AG04449 (cell line): ENCODE measurements around the gene DNM3.
A peak's percentile ranks its signal among the peaks of the same experiment; 100 is the strongest.

ENCODE experiments used
- CTCF ChIA-PET: fragments of 350-600 bp; formaldehyde crosslinking; extraction: SDS; loops from one replicate; lab custom pipeline; 2021; ENCODE audit warnings: antibody characterized with exemption; lab: Yijun Ruan, JAX
- POLR2A ChIA-PET: fragments of 400-600, 350-600 bp; formaldehyde crosslinking; extraction: SDS; loops from one replicate; lab custom pipeline; 2020; ENCODE audit warnings: antibody characterized with exemption, inconsistent platforms; lab: Yijun Ruan, JAX
- DNase-seq: peaks from one replicate; pipeline ENCODE4 v3.0.0-alpha.2; 2010; ENCODE audit warnings: low read depth, low spot score
- H3K4me3 ChIP-seq: 2 replicates; pipeline ENCODE4 v1.5.1; 2011; ENCODE audit warnings: low read depth, mild to moderate bottlenecking, control low read depth, low read length
- TF ChIP-seq, protein P1 (sequence below): IDR thresholded peaks from one replicate; pipeline ENCODE4 v1.5.1; 2011; ENCODE audit warnings: mild to moderate bottlenecking, moderate library complexity, low read length, control low read depth, inconsistent platforms; ENCODE audit not compliant: insufficient read depth; ENCODE audit errors: missing control alignments

DNM3 gene

DNA sequence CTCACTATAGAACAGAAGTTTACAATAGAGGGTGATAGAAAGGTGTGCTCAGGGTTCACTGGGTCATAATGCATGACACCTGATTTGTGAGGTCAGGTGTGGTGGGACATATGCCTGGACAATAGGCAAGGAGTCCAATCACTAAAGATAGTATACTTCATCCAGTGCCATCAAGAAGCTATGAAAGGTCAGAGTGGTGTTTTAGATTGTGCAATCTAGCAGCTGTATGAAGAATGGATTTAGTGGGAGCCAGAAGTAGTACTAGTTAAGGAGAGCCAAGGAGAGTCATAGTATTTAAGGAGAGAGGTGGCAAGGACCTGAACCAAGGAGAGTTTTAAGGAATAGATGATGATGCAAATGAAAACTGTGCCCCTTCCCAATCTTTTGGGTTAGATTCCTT lies 498.5 kb downstream of the DNM3 start:
- CTCF ChIA-PET: interaction anchor here (1.2 to 1.3 kb wide), 2 partner anchors 53 to 60 kb away, joined by 3 to 5 read pairs; no protein-coding TSS in a partner anchor
- POLR2A ChIA-PET: no interaction called here
- no peak overlapping the region for H3K4me3 ChIP-seq
- no peak for DNase-seq
- TF ChIP-seq, protein P1, sequence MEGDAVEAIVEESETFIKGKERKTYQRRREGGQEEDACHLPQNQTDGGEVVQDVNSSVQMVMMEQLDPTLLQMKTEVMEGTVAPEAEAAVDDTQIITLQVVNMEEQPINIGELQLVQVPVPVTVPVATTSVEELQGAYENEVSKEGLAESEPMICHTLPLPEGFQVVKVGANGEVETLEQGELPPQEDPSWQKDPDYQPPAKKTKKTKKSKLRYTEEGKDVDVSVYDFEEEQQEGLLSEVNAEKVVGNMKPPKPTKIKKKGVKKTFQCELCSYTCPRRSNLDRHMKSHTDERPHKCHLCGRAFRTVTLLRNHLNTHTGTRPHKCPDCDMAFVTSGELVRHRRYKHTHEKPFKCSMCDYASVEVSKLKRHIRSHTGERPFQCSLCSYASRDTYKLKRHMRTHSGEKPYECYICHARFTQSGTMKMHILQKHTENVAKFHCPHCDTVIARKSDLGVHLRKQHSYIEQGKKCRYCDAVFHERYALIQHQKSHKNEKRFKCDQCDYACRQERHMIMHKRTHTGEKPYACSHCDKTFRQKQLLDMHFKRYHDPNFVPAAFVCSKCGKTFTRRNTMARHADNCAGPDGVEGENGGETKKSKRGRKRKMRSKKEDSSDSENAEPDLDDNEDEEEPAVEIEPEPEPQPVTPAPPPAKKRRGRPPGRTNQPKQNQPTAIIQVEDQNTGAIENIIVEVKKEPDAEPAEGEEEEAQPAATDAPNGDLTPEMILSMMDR: no peak

DNA sequence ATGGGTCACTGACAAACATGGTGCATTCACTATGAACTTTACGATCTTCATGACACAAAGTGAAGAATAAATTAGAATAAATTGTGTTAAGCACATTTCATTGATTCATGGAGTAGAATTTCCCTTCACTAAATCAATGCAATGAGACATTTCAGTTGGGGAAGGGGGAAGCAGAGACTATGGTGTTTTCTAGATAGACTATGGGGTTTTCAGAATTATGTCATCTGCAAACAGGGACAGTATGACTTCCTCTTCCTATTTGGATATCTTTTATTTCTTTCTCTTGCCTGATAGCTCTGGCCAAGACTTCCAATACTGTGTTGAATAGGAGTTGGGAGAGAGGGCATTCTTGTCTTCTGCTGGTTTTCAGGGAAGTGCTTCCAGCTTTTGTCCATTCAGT lies 499.2 kb downstream of the DNM3 start:
- TF ChIP-seq, protein P1: no peak
- H3K4me3 ChIP-seq: no peak overlapping the region
- ChIA-PET POLR2A (no interaction called here), CTCF (interaction anchor here (1.2 to 1.3 kb wide), 2 partner anchors 52 to 60 kb away, joined by 3 to 5 read pairs; no protein-coding TSS in a partner anchor)
- DNase-seq: no peak

DNA sequence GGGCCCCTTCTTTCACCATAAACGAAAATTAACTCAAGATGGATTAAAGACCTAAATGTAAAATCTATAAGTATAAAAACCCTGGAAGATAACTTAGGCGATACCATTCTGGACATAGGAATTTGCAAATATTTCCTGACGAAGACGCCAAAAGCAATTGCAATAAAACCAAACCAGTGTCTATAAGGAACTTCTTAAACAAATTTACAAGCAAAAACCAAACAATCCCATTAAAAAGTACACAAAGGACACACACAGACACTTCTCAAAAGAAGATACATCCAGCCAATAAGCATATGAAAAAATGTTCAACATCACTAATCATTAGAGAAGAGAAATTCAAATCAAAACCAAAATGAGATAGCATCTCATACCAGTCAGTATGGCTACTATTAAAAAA lies 500.4 kb downstream of the DNM3 start:
- no peak for DNase-seq
- ChIA-PET POLR2A (no interaction called here), CTCF (no interaction called here)
- H3K4me3 ChIP-seq: no peak overlapping the region
- TF ChIP-seq, protein P1: no peak

DNA sequence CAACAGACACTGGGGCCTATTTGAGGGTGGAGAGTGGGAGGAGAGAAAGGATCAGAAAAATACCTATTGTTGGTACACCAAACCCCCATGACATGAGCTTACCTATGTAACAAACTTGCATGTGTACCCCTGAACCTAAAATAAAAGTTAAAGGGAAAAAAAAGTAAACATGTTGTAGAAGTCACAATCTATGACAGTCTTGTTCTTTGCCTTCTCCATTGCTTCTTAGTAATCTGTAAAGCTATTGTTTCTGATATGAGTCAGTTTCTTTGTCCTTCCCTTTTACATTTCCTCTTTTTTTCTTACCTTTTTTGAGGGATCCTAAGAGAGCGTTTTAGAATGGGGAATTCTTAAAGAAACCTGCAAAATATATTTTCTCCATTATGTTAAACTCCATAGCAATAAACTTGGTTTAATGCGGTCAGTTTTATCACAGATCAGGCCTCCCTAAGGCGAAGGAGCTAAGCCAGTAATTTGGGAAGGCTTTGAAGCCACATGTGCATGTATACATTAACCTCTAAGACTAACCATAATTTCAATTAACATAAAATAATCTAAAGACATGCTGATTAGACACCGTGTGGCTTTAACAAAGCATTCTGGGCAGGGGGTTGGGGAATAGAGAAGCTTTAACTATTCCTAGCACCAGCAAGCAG lies 501.4 kb downstream of the DNM3 start:
- no peak overlapping the region for H3K4me3 ChIP-seq
- DNase-seq: no peak
- TF ChIP-seq, protein P1: no peak
- CTCF ChIA-PET: interaction anchor here (0.9 to 1.7 kb wide), 5 partner anchors 10 to 340 kb away, joined by 3 to 5 read pairs (median 3); no protein-coding TSS in a partner anchor
- POLR2A ChIA-PET: interaction anchor here (1.8 to 2.3 kb wide), 2 partner anchors 16 to 198 kb away, joined by 8 read pairs; no protein-coding TSS in a partner anchor

DNA sequence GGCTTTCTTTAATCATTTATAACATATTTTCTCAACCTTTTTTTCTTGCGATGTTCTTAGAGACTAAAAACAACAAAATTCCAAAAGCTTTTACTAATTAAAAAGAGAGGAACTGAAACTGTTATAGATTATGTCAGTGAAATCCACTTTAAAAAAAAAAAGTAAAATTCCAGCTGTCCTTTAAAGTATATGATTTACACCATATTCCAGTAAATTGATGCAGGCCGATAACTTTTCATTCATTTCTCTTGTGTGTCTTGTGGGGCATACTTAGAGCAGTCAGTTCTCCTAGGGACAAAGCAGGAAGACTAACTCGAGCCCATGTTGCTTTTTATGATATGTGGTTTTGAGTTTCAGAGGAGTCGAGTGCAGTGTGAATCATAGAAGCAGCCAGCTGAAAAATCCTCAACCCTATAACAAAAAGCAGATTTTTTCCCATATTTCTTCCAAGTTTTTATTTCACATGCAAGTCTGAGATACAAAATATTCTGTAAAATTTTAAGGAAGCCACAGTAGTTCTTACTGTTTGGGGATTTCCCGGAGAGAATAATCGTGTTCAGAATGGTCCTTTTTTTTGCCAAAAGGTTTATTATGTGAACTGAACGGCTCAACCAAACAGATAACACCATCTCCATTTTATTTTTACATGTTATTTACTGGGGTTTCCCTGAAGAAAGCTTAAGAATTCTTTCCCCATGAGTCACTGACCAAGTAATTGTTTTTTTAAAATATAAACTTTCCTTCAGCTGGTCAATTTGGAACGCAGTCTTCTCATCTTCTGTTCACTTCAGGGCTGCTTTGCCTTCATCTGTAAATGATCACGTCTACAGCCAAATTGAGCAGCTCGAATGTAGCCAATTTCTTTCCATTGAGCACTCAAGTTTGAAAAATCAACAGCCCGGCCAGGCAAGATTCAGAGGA lies 502.2 kb downstream of the DNM3 start:
- no peak for DNase-seq
- ChIA-PET POLR2A (interaction anchor here (0.5 to 2.3 kb wide), 5 partner anchors 15 to 199 kb away, joined by 3 to 8 read pairs (median 7); no protein-coding TSS in a partner anchor), CTCF (interaction anchor here (0.7 to 1.7 kb wide), 7 partner anchors 9 to 341 kb away, joined by 3 to 5 read pairs (median 3); no protein-coding TSS in a partner anchor)
- TF ChIP-seq, protein P1: no peak
- H3K4me3 ChIP-seq: peak overlapping the region; percentile 1
